Mucosa of rectum (tissue), 2 donors: Measurements from ENCODE around the gene C1orf198.

Source experiments
- H3K27ac ChIP-seq, 2 donors: one replicate each; pipeline ENCODE4 v1.7.0; 2013; ENCODE audit warnings: inconsistent platforms in 2 of 2, low read depth in 2 of 2, low read length in 2 of 2
- H3K27me3 ChIP-seq, 2 donors: one replicate each; pipeline ENCODE4 v1.7.0; 2013; ENCODE audit warnings: low read length in 2 of 2; ENCODE audit not compliant: control insufficient read depth in 2 of 2, insufficient read depth in 2 of 2
- H3K36me3 ChIP-seq, 2 donors: one replicate each; pipeline ENCODE4 v1.7.0; 2013; ENCODE audit warnings: low read length in 2 of 2; ENCODE audit not compliant: control insufficient read depth in 2 of 2, insufficient read depth in 2 of 2
- H3K4me1 ChIP-seq, 2 donors: one replicate each; pipeline ENCODE4 v1.7.0; 2013; ENCODE audit warnings: low read length in 2 of 2, mild to moderate bottlenecking in 1 of 2; ENCODE audit not compliant: control insufficient read depth in 2 of 2, insufficient read depth in 2 of 2
- H3K4me3 ChIP-seq, 2 donors: one replicate each; pipeline ENCODE4 v1.7.0; 2013; ENCODE audit warnings: low read length in 2 of 2
- H3K9ac ChIP-seq, 2 donors: one replicate each; pipeline ENCODE4 v1.7.0; 2013; ENCODE audit warnings: low read length in 2 of 2, low read depth in 1 of 2, mild to moderate bottlenecking in 1 of 2
- H3K9me3 ChIP-seq, 2 donors: one replicate each; pipeline ENCODE4 v1.7.0; 2013; ENCODE audit warnings: low read length in 2 of 2; ENCODE audit not compliant: control insufficient read depth in 2 of 2
- donor health status: healthy.
- donor health status: Normal muscosa, but diverticular disease.

The C1orf198 gene

GRCh38 chr1:230863449-230863848, 4.9 kb downstream of the C1orf198 start:
- Histone ChIP-seq H3K27me3 (no peaks in the 10 kb centered on the region), H3K9me3 (no peaks in the 10 kb centered on the region), H3K36me3 (no peaks in the 10 kb centered on the region), H3K9ac (no peak overlapping the region), H3K4me3 (no peak overlapping the region), H3K4me1 (peaks cover 0 to 14% of the 10 kb centered on the region in 2 donors), H3K27ac (no peak overlapping the region)

GRCh38 chr1:230861970-230862595, 6.2 kb downstream of the C1orf198 start:
- H3K4me3 ChIP-seq = peak overlapping the region in 1 of 2 donors; percentile 20
- H3K27ac ChIP-seq = no peak overlapping the region
- H3K4me1 ChIP-seq = peaks cover 0 to 8% of the 10 kb centered on the region in 2 donors
- H3K9ac ChIP-seq = no peak overlapping the region
- H3K36me3 ChIP-seq = no peaks in the 10 kb centered on the region
- H3K9me3 ChIP-seq = no peaks in the 10 kb centered on the region
- H3K27me3 ChIP-seq = no peaks in the 10 kb centered on the region

- peak overlapping the region in 1 of 2 donors; percentile 14 for H3K9ac ChIP-seq
- no peaks in the 10 kb centered on the region for H3K9me3 ChIP-seq
- H3K36me3 ChIP-seq = no peaks in the 10 kb centered on the region
- peaks cover 0 to 2% of the 10 kb centered on the region in 2 donors for H3K4me1 ChIP-seq
- no peaks in the 10 kb centered on the region for H3K27me3 ChIP-seq
- H3K27ac ChIP-seq = no peak overlapping the region
- no peak overlapping the region for H3K4me3 ChIP-seq
Measured at GRCh38 chr1:230861489-230861888, 6.8 kb downstream of the C1orf198 start.

GRCh38 chr1:230860617-230861384, 7.5 kb downstream of the C1orf198 start:
- Histone ChIP-seq H3K27ac (no peak overlapping the region), H3K36me3 (no peaks in the 10 kb centered on the region), H3K9ac (no peak overlapping the region), H3K27me3 (no peaks in the 10 kb centered on the region), H3K9me3 (no peaks in the 10 kb centered on the region), H3K4me1 (peaks cover 0 to 2% of the 10 kb centered on the region in 2 donors), H3K4me3 (no peak overlapping the region)

GRCh38 chr1:230858918-230859729, 9.2 kb downstream of the C1orf198 start:
- Histone ChIP-seq H3K36me3 (peaks cover 0 to 2% of the 10 kb centered on the region in 2 donors), H3K27me3 (no peaks in the 10 kb centered on the region), H3K27ac (no peak overlapping the region), H3K9me3 (no peaks in the 10 kb centered on the region), H3K4me3 (no peak overlapping the region), H3K4me1 (peaks cover 0 to 2% of the 10 kb centered on the region in 2 donors), H3K9ac (no peak overlapping the region)

GRCh38 chr1:230858236-230858820, 10.0 kb downstream of the C1orf198 start:
- H3K27ac ChIP-seq = peak overlapping the region in 1 of 2 donors; percentile 18
- no peaks in the 10 kb centered on the region for H3K9me3 ChIP-seq
- H3K9ac ChIP-seq = no peak overlapping the region
- H3K4me3 ChIP-seq = no peak overlapping the region
- H3K36me3 ChIP-seq = peaks cover 2 to 4% of the 10 kb centered on the region in 2 donors
- H3K27me3 ChIP-seq = no peaks in the 10 kb centered on the region
- peaks cover 0 to 2% of the 10 kb centered on the region in 2 donors for H3K4me1 ChIP-seq

- Histone ChIP-seq H3K27me3 (no peaks in the 10 kb centered on the region), H3K4me3 (no peak overlapping the region), H3K4me1 (peaks cover 0 to 2% of the 10 kb centered on the region in 2 donors), H3K27ac (peak overlapping the region in 1 of 2 donors; percentile 18), H3K36me3 (peaks cover 2 to 8% of the 10 kb centered on the region in 2 donors), H3K9me3 (no peaks in the 10 kb centered on the region), H3K9ac (no peak overlapping the region)
Measured at GRCh38 chr1:230857822-230858221, 10.5 kb downstream of the C1orf198 start.

- H3K4me3 ChIP-seq = no peak overlapping the region
- H3K4me1 ChIP-seq = peaks cover 0 to 2% of the 10 kb centered on the region in 2 donors
- H3K9me3 ChIP-seq = no peaks in the 10 kb centered on the region
- H3K9ac ChIP-seq = no peak overlapping the region
- peaks cover 2 to 8% of the 10 kb centered on the region in 2 donors for H3K36me3 ChIP-seq
- H3K27me3 ChIP-seq = no peaks in the 10 kb centered on the region
- peak overlapping the region in 1 of 2 donors; percentile 32 for H3K27ac ChIP-seq
Measured at GRCh38 chr1:230857077-230857476, 11.2 kb downstream of the C1orf198 start.

- no peak overlapping the region for H3K27ac ChIP-seq
- peaks cover 0 to under 1% of the 10 kb centered on the region in 2 donors for H3K4me1 ChIP-seq
- H3K9me3 ChIP-seq = no peaks in the 10 kb centered on the region
- peaks cover 5 to 8% of the 10 kb centered on the region in 2 donors for H3K36me3 ChIP-seq
- H3K27me3 ChIP-seq = no peaks in the 10 kb centered on the region
- no peak overlapping the region for H3K9ac ChIP-seq
- H3K4me3 ChIP-seq = no peak overlapping the region
Measured at GRCh38 chr1:230855886-230856285, 12.4 kb downstream of the C1orf198 start.
